Measurements from ENCODE around the gene PRSS22. TPM values are rescaled to one million over a fixed set of nuclear protein-coding genes. Genes with fewer than 3 reads are reported as not detected.

PRSS22 gene
- polyA plus RNA-seq, 1 experiment, result 0.11 TPM

DNA sequence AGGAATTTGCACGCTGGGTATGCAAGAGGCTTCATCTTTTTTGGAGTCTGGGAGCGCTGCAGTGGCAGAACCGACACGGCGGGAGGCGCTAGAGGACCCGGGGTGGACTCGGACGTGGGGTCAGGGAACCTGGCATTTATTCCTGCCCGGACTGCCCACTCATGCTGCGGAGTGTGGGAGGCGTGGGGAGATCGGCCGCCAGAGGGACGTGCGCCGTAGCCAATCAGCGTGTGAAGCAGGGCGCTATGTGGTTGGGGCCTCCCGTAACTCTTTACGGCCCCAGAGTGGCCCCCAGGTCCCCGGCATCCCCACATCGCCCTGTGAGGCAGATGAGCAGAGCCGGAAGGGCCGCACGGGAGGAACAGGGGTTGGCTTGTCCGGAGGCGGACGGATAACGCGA, 36.3 kb upstream of the PRSS22 start:
- no peaks in the 10 kb centered on the region for H3K27me3 ChIP-seq (ENCODE audit: control insufficient read depth, insufficient read depth, low read length)
- no peak for DNase-seq (ENCODE audit: low read depth, low spot score)
- ChIA-PET CTCF (interaction anchor here (1.4 kb wide), 1 partner anchor 32 kb away, joined by 5 read pairs; no protein-coding TSS in a partner anchor), POLR2A (no interaction called here)
- TF ChIP-seq, protein P1, sequence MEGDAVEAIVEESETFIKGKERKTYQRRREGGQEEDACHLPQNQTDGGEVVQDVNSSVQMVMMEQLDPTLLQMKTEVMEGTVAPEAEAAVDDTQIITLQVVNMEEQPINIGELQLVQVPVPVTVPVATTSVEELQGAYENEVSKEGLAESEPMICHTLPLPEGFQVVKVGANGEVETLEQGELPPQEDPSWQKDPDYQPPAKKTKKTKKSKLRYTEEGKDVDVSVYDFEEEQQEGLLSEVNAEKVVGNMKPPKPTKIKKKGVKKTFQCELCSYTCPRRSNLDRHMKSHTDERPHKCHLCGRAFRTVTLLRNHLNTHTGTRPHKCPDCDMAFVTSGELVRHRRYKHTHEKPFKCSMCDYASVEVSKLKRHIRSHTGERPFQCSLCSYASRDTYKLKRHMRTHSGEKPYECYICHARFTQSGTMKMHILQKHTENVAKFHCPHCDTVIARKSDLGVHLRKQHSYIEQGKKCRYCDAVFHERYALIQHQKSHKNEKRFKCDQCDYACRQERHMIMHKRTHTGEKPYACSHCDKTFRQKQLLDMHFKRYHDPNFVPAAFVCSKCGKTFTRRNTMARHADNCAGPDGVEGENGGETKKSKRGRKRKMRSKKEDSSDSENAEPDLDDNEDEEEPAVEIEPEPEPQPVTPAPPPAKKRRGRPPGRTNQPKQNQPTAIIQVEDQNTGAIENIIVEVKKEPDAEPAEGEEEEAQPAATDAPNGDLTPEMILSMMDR (IDR thresholded peaks at IDR 0.05; ENCODE audit: low read depth, low read length), result no peak
- H3K4me3 ChIP-seq (ENCODE audit: low read depth, low read length), result no peak overlapping the region
- H3K27ac ChIP-seq (ENCODE audit: low read depth, low read length), result no peak overlapping the region
- H3K9me3 ChIP-seq (ENCODE audit: control insufficient read depth, insufficient read depth, low read length), result peaks cover 7% of the 10 kb centered on the region; the same call in 1 of the 2 replicates

DNA sequence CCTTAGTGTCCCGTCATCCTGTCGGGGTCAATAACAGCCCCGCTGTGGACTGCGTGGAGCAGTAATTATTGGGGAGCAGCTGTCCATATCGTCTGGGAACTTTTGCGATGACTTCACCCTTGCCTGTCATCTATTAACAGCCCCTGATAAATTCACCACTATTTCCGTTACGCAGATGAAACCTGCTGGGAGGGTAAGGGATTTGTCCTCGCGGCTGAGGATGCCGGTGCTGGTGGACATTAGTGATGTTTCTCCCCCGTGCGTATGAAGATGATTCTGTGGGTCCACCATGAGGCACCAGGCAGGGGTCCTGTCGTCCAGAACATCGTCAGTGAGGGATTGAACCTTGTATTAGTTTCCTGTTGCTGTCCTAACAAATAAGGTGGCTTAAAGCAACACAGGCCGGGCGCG, 26.1 kb upstream of the PRSS22 start:
- no peak for DNase-seq (ENCODE audit: low read depth, low spot score)
- TF ChIP-seq, protein P1 (IDR thresholded peaks at IDR 0.05; ENCODE audit: low read depth, low read length), result no peak
- Histone ChIP-seq H3K9me3 (ENCODE audit: control insufficient read depth, insufficient read depth, low read length) (peaks cover 9% of the 10 kb centered on the region), H3K27ac (ENCODE audit: low read depth, low read length) (peak overlapping the region; percentile 57), H3K27me3 (ENCODE audit: control insufficient read depth, insufficient read depth, low read length) (peaks cover 2% of the 10 kb centered on the region), H3K4me3 (ENCODE audit: low read depth, low read length) (peak overlapping the region; percentile 83)
- ChIA-PET CTCF (no interaction called here), POLR2A (interaction anchor here (0.7 to 2.4 kb wide), 5 partner anchors 15 to 42 kb away, joined by 3 to 16 read pairs (median 6); partner anchors contain the start of gene FLYWCH1)

DNA sequence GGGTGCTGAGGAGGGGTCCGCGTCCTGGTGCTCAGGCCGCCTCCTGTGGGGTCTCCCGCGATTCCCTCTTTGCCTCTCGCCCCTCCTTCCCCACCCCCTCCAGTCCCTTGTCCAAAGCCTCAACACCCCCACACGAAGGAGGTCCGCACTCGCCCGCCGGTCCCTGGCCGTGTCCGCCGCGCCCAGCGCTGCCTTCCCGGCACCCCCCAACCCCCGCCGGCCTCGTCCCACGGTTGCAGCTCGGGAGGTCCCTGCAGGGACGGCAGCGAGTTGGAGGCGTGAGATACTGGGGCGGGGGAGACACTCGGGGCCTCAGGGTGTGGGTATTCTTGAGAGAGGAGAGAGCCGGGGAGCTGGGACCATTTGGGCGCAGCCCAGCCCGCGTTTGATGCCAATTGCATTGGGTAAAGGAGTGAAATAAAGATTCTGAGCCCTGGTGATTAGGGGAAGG, 25.5 kb upstream of the PRSS22 start:
- CTCF ChIA-PET, result interaction anchor here (0.7 to 1.3 kb wide), 2 partner anchors 36 to 137 kb away, joined by 3 to 4 read pairs; no protein-coding TSS in a partner anchor
- TF ChIP-seq, protein P1 (IDR thresholded peaks at IDR 0.05; ENCODE audit: low read depth, low read length), result no peak
- peaks cover 9% of the 10 kb centered on the region for H3K9me3 ChIP-seq (ENCODE audit: control insufficient read depth, insufficient read depth, low read length)
- peak overlapping the region; percentile 83 for H3K4me3 ChIP-seq (ENCODE audit: low read depth, low read length)
- POLR2A ChIA-PET, result interaction anchor here (0.7 to 2.4 kb wide), 5 partner anchors 15 to 42 kb away, joined by 3 to 16 read pairs (median 6); partner anchors contain the start of gene FLYWCH1
- DNase-seq (ENCODE audit: low read depth, low spot score), result no peak
- H3K27me3 ChIP-seq (ENCODE audit: control insufficient read depth, insufficient read depth, low read length), result peaks cover 2% of the 10 kb centered on the region
- H3K27ac ChIP-seq (ENCODE audit: low read depth, low read length), result peak overlapping the region; percentile 57

DNA sequence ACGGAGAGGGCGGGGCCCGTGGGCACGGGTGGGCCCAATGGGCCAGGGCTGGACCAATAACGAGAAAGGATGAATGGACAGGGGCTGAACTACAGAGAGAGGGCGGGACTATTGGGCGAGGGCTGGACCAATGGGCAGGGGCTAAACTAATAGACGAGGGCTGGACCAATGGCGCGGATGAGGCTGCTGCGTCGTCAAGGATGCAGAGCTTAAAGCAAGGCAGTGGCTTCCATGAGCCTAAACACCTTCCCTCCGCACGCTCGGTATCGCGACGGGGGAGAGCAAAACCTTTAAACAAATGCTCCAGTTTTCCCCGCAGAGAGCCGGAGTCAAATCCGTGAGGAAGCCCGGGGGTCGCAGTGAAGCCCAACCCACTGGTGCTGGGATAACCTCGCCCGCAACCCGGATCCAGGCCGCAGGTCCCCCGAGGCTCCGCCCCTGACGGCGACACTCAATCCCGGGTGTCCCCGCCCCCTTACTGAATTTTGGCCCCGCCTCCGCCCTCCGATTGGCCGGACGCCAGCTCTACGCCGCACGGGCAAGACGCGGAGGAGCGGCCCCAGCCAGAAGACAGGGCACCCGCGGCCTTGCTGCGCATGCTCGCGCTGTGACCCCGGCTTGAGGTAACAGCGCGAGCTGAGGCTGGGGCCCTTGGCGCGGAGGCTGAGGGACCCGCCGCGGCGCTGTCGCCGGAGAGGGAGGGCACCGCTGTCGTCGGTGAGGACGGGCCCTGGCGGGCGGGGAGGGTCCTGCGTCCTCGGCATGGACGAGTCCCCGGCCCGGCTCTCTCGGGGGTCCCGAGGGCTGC, 24.9 kb upstream of the PRSS22 start, which contains the start of gene FLYWCH2:
Gene FLYWCH2, plus strand, starts transcription at position 566 of the 808 bp plus-strand sequence. CDS start 13,235 bp downstream, outside the sequence.
- Histone ChIP-seq H3K4me3 (ENCODE audit: low read depth, low read length) (peak within 1 kb of the TSS; percentile 83), H3K27ac (ENCODE audit: low read depth, low read length) (peak within 1 kb of the TSS; percentile 87), H3K27me3 (ENCODE audit: control insufficient read depth, insufficient read depth, low read length) (peaks cover 2% of the 10 kb centered on the region), H3K9me3 (ENCODE audit: control insufficient read depth, insufficient read depth, low read length) (peaks cover 9% of the 10 kb centered on the region)
- peak; percentile 96 for DNase-seq (ENCODE audit: low read depth, low spot score)
- ChIA-PET CTCF (interaction anchor here (0.6 to 1.6 kb wide), 6 partner anchors 15 to 149 kb away, joined by 3 to 11 read pairs (median 4); no protein-coding TSS in a partner anchor), POLR2A (interaction anchor here (1.0 to 2.4 kb wide), 6 partner anchors 14 to 201 kb away, joined by 3 to 16 read pairs (median 8); partner anchors contain the start of genes FLYWCH1 and KCTD5)
- TF ChIP-seq, protein P1 (IDR thresholded peaks at IDR 0.05; ENCODE audit: low read depth, low read length), result no peak
